Mammary epithelial cell (primary cell): Measurements from ENCODE around the gene USP47.

Source experiments
- EZH2 ChIP-seq: IDR thresholded peaks from 2 replicates; pipeline ENCODE4 v1.6.1; 2012; ENCODE audit warnings: low read length, inconsistent platforms, borderline replicate concordance
- TF ChIP-seq, protein P1 (sequence below), 2 donors: IDR thresholded peaks in 1 of 2; conservative IDR thresholded peaks in 1 of 2; 2 replicates each; pipeline ENCODE4 v1.5.1; 2011 to 2012; ENCODE audit warnings: inconsistent platforms in 2 of 2, low read length in 2 of 2, mild to moderate bottlenecking in 2 of 2, control low read depth in 1 of 2, low read depth in 1 of 2; ENCODE audit not compliant: insufficient read depth in 1 of 2; ENCODE audit errors: extremely low read depth in 1 of 2

DNA sequence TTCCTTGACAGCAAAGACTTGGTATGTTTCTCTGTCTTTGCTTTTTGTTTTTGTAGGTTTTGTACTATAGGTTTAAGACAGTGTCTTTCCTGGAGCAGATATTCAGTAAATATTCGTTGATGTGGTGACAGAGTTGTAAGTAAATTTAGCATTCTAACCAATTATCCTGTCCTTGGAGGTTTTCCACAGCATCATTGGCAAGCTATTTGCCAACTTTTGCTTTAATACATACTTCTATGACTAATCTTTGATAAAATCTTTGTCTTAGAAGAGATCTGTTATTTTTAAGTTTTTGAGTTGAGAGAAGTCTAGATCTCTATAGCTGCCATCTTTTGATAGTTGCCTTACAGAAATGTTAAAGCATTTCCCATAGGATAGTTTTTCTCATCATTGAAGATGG lies 3.8 kb downstream of the USP47 start:
- TF ChIP-seq, protein P1, sequence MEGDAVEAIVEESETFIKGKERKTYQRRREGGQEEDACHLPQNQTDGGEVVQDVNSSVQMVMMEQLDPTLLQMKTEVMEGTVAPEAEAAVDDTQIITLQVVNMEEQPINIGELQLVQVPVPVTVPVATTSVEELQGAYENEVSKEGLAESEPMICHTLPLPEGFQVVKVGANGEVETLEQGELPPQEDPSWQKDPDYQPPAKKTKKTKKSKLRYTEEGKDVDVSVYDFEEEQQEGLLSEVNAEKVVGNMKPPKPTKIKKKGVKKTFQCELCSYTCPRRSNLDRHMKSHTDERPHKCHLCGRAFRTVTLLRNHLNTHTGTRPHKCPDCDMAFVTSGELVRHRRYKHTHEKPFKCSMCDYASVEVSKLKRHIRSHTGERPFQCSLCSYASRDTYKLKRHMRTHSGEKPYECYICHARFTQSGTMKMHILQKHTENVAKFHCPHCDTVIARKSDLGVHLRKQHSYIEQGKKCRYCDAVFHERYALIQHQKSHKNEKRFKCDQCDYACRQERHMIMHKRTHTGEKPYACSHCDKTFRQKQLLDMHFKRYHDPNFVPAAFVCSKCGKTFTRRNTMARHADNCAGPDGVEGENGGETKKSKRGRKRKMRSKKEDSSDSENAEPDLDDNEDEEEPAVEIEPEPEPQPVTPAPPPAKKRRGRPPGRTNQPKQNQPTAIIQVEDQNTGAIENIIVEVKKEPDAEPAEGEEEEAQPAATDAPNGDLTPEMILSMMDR (conservative IDR thresholded peaks at IDR 0.05 in 1 of 2, IDR thresholded peaks at IDR 0.05 in 1 of 2; ENCODE audit: extremely low read depth in 1 of 2, insufficient read depth in 1 of 2, low read depth in 1 of 2, low read length in 2 of 2) = no peak
- no peak for TF ChIP-seq EZH2
